AG10803 (cell line): ENCODE measurements around the gene DUSP14.

Experiments
- DNase-seq: peaks from one replicate; pipeline ENCODE4 v3.0.0; 2010; ENCODE audit warnings: low read depth
- H3K4me3 ChIP-seq: 2 replicates; pipeline ENCODE4 v1.5.1; 2011; ENCODE audit warnings: mild to moderate bottlenecking, low read length, control low read depth
- TF ChIP-seq, protein P1 (sequence below): conservative IDR thresholded peaks from 2 replicates; pipeline ENCODE4 v1.5.1; 2011; ENCODE audit warnings: mild to moderate bottlenecking, low read length, control low read depth, inconsistent platforms

The DUSP14 gene

DNA sequence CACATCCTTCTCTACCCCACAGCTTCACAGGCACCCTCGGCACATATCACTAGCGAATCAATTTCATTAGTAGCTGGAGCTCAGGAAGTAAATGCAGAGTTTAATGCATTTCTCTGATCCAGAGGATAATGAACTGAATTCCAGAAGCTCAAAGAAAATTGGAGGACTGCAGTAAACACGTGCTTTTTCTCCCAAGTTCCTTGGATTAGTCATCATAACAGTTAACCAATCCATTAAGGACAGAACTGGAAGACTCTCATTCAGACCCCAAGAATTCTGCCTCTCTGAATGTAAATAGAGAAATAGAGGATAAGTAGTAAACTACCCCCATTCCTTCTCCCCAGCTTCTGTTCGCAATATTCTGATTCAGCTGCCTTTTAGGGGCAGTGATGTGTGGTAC, 40.7 kb downstream of the DUSP14 start:
- DNase-seq = peak; percentile 23
- TF ChIP-seq, protein P1, sequence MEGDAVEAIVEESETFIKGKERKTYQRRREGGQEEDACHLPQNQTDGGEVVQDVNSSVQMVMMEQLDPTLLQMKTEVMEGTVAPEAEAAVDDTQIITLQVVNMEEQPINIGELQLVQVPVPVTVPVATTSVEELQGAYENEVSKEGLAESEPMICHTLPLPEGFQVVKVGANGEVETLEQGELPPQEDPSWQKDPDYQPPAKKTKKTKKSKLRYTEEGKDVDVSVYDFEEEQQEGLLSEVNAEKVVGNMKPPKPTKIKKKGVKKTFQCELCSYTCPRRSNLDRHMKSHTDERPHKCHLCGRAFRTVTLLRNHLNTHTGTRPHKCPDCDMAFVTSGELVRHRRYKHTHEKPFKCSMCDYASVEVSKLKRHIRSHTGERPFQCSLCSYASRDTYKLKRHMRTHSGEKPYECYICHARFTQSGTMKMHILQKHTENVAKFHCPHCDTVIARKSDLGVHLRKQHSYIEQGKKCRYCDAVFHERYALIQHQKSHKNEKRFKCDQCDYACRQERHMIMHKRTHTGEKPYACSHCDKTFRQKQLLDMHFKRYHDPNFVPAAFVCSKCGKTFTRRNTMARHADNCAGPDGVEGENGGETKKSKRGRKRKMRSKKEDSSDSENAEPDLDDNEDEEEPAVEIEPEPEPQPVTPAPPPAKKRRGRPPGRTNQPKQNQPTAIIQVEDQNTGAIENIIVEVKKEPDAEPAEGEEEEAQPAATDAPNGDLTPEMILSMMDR = no peak
- no peak overlapping the region for H3K4me3 ChIP-seq

DNA sequence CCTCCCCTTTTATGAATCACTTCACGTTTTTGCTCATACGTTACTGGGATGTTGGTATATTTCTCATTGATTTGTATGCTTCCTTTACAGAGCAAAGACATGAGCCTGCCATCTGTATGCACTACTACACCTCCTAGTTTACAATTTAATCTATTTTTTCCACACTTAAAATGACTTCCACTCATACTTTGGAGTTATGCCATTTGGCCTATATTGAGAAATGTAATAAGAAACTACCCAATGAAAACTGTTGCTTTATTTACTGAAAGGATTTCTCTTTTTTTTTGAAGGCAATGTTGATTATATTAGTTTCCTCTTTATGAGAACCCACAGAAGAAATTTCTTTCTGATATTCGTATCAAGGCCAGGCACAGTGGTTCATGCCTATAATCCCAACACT, 43.1 kb downstream of the DUSP14 start:
- no peak overlapping the region for H3K4me3 ChIP-seq
- TF ChIP-seq, protein P1 = no peak
- DNase-seq = no peak

DNA sequence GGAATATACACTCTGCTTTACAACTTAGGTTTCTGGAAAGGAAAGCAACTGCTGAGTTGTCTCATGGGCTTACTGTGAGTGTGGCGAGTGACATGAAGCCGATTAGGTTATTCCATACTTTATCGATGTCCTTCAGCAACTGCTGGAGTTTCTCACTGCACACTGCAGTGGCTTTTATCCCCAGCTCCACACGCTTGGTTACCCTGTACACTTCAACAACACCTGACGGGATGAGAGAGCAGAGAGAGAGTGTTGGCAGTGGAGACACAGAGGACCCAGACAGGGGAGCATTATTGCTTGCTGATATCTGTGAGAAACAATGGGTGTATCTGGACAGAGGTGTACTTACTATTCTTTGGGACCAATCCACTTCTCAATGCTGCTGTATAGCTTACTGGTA, 46.2 kb downstream of the DUSP14 start:
- DNase-seq = no peak
- TF ChIP-seq, protein P1 = no peak
- H3K4me3 ChIP-seq = no peak overlapping the region

- TF ChIP-seq, protein P1 = no peak
- no peak overlapping the region for H3K4me3 ChIP-seq
- DNase-seq = no peak
Measured at GRCh38 chr17:37538981-37539659, 49.4 kb downstream of the DUSP14 start.

DNA sequence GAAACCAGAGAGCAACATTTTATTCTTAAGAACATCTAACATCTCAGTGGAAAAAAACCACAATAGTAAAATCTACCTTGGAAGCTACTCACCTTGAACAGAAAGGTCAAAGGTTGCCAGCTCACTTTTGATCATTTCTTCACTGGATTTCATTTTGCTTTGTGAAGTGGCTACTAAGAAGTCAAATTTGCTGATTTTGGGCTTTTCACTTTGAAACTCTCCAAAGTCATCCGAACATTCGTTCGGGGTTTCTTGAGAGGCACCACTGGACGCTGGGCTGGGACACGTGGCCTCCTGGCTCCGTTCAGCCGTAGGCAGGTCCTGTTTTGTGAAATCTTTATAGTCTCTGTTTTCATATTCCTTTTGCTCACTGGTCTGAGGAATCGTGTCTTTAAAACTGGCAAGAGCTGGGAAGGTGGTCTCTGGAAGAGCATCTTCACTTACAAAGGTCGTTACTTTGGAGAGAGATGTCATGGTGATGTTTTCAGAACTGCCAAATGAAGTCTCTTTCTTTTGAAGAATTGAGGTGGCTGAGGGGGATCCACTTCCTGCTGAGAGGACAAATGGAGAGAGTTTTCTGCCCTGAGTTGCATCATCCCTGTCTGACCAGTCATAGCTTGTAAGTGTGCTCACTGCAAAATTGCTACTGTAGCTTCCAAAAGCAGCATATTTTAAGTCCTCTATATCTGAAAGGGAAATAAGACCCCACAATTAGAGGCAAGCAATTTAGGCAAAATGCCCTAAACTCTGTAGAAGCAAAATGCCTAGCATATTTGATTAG, 52.4 kb downstream of the DUSP14 start:
- peak; percentile 82 for DNase-seq
- TF ChIP-seq, protein P1 = no peak
- H3K4me3 ChIP-seq = no peak overlapping the region

DNA sequence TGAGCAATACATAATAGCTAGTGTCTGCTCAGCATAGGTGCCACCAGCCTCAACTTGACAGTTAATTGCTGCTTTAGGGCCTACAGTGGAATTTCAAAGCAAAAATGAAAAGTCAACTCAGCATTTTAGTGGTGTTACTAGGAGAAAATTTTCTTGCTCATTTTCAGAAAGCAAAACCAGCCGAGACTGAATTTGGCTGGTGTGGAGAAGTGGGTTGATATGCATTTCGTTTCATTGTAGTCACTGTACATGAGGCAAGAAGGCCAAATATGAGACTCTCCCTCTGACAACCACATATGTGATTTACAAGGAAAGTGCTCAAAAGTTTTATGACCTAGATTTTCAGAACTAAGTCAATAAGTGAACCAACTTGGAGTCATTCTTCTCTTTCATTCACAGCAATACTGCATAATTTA, 54.0 kb downstream of the DUSP14 start:
- TF ChIP-seq, protein P1 = no peak
- DNase-seq = peak; percentile 48
- no peak overlapping the region for H3K4me3 ChIP-seq

GRCh38 chr17:37545486-37545885, 55.8 kb downstream of the DUSP14 start:
- no peak for DNase-seq
- TF ChIP-seq, protein P1 = no peak
- no peak overlapping the region for H3K4me3 ChIP-seq
